ENCODE data around the gene GUK1. TPM values are rescaled to one million over a fixed set of nuclear protein-coding genes. Genes with fewer than 3 reads are reported as not detected.

The GUK1 gene, protein sequence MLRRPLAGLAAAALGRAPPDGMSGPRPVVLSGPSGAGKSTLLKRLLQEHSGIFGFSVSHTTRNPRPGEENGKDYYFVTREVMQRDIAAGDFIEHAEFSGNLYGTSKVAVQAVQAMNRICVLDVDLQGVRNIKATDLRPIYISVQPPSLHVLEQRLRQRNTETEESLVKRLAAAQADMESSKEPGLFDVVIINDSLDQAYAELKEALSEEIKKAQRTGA
- polyA plus RNA-seq, result 502 and 527 TPM in 2 replicates
- polyA minus RNA-seq, result 186 and 206 TPM in 2 replicates

DNA sequence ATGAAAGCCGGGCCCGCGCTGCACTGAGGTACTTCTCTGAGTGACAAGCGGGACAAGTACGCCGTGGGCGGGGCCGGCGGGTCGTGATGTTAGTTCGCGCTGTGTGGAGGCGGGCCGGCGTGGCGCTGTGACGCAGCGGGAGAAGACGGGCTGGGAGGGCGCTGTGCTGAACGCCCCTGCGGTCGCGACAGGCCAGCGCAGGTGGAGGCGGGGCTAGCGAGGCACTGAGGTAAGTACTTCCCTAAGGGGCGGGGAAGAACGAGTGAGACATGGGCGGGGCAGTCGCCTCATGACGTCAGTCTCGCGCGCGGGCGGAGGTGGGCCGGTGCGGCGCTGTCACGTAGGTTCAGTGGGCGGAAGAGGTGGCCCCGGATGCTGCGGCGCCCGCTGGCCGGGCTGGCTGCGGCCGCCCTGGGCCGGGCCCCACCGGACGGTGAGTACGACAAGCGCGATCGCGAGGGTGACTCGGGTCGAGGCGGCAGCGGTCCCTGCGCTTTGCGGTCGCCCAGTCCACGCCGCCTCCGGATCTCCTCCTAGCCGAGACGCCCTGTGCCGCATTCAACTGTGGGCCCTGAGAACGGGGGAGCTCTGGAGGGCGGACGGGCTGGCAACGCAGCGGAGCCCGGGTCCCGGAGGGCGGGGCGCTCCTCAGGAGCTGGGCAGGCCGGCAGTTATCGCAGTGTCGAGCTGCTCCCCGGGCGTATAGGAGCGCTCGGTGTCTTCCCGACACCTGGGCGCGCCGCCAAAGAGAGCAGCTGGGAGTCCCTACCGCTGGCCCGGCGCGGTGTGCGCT is at the start of gene GUK1:
Gene GUK1 (plus strand): TSS at position 349 of the 793 bp plus-strand sequence. CDS start 24 bp downstream, at position 373.
- H3K4me2 ChIP-seq (ENCODE audit: low read length), result peak within 1 kb of the TSS; percentile 96
- peaks cover 16% of the 10 kb centered on the region for H4K20me1 ChIP-seq (ENCODE audit: insufficient read depth)
- no peaks in the 10 kb centered on the region for H3F3A ChIP-seq (ENCODE audit: insufficient read depth, low read length, poor library complexity, severe bottlenecking)
- no peaks in the 10 kb centered on the region for H3K36me3 ChIP-seq (ENCODE audit: insufficient read depth, low read length)
- H3K9ac ChIP-seq (ENCODE audit: low read length), result peak within 1 kb of the TSS; percentile 91
- peak within 1 kb of the TSS; percentile 87 for H2AFZ ChIP-seq (ENCODE audit: low read depth, low read length)
- TF ChIP-seq RAD21 (conservative IDR thresholded peaks at IDR 0.05), result peak; percentile 17
- TF ChIP-seq EZH2 (IDR thresholded peaks at IDR 0.05; ENCODE audit: borderline replicate concordance, insufficient read depth, low read length, poor library complexity, severe bottlenecking), result no peak
- TF ChIP-seq TAF1 (IDR thresholded peaks at IDR 0.05; ENCODE audit: low read depth), result peak; percentile 75
- peak; percentile 21 for TF ChIP-seq SMC3 (conservative IDR thresholded peaks at IDR 0.05; ENCODE audit: poor library complexity)
- TF ChIP-seq, protein P1, sequence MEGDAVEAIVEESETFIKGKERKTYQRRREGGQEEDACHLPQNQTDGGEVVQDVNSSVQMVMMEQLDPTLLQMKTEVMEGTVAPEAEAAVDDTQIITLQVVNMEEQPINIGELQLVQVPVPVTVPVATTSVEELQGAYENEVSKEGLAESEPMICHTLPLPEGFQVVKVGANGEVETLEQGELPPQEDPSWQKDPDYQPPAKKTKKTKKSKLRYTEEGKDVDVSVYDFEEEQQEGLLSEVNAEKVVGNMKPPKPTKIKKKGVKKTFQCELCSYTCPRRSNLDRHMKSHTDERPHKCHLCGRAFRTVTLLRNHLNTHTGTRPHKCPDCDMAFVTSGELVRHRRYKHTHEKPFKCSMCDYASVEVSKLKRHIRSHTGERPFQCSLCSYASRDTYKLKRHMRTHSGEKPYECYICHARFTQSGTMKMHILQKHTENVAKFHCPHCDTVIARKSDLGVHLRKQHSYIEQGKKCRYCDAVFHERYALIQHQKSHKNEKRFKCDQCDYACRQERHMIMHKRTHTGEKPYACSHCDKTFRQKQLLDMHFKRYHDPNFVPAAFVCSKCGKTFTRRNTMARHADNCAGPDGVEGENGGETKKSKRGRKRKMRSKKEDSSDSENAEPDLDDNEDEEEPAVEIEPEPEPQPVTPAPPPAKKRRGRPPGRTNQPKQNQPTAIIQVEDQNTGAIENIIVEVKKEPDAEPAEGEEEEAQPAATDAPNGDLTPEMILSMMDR (IDR thresholded peaks at IDR 0.05; ENCODE audit: poor library complexity, severe bottlenecking), result peak; percentile 66
- TF ChIP-seq POLR2AphosphoS5 (IDR thresholded peaks at IDR 0.05), result peak; percentile 91
- TF ChIP-seq MXI1 (conservative IDR thresholded peaks at IDR 0.05; ENCODE audit: poor library complexity, severe bottlenecking), result peak; percentile 92
- peak; percentile 89 for TF ChIP-seq EP300 (conservative IDR thresholded peaks at IDR 0.05; ENCODE audit: poor library complexity, severe bottlenecking)
- TF ChIP-seq REST (IDR thresholded peaks at IDR 0.05; ENCODE audit: borderline replicate concordance), result peak; percentile 89
- peak within 1 kb of the TSS; percentile 69 for H3K4me3 ChIP-seq (ENCODE audit: low read length)
- H3K9me2 ChIP-seq (ENCODE audit: insufficient read depth, low read length), result no peaks in the 10 kb centered on the region
- peaks cover 18% of the 10 kb centered on the region for H3K27me3 ChIP-seq (ENCODE audit: insufficient read depth, low read depth, low read length)
- H3K27ac ChIP-seq (ENCODE audit: low read length), result peak within 1 kb of the TSS; percentile 86
- peaks cover 26% of the 10 kb centered on the region for H3K79me2 ChIP-seq (replicated peaks; ENCODE audit: insufficient read depth, low read length)
- no peaks in the 10 kb centered on the region for H3K9me3 ChIP-seq (ENCODE audit: low read length)

GRCh38 chr1:228090613-228091081 is 49.4 kb upstream of the GUK1 start:
- Histone ChIP-seq H2AFZ (ENCODE audit: low read depth, low read length) (no peak overlapping the region), H3K9me2 (ENCODE audit: insufficient read depth, low read length) (no peaks in the 10 kb centered on the region), H3K9me3 (ENCODE audit: low read length) (peaks cover 4% of the 10 kb centered on the region), H3K27ac (ENCODE audit: low read length) (no peak overlapping the region), H3K4me2 (ENCODE audit: low read length) (no peak overlapping the region), H3K79me2 (replicated peaks; ENCODE audit: insufficient read depth, low read length) (peaks cover 98% of the 10 kb centered on the region), H3K4me3 (ENCODE audit: low read length) (no peak overlapping the region), H3K27me3 (ENCODE audit: insufficient read depth, low read depth, low read length) (no peaks in the 10 kb centered on the region), H3K9ac (ENCODE audit: low read length) (no peak overlapping the region), H4K20me1 (ENCODE audit: insufficient read depth) (no peaks in the 10 kb centered on the region), H3K36me3 (ENCODE audit: insufficient read depth, low read length) (peaks cover 2% of the 10 kb centered on the region), H3F3A (ENCODE audit: insufficient read depth, low read length, poor library complexity, severe bottlenecking) (no peaks in the 10 kb centered on the region)
- TF ChIP-seq, protein P1 (IDR thresholded peaks at IDR 0.05; ENCODE audit: poor library complexity, severe bottlenecking), result no peak
